Muscle layer of duodenum (tissue), 2 donors: Measurements from ENCODE around the gene SOX4.

Experiments used
- H3K27ac ChIP-seq: one replicate; pipeline ENCODE4 v1.7.0; 2013; ENCODE audit warnings: mild to moderate bottlenecking, low read length
- H3K27me3 ChIP-seq: one replicate; pipeline ENCODE4 v1.7.0; 2013; ENCODE audit warnings: low read depth, mild to moderate bottlenecking, control low read depth, low read length
- H3K36me3 ChIP-seq, 2 donors: one replicate each; pipeline ENCODE4 v1.7.0; 2013; ENCODE audit warnings: low read length in 2 of 2, control low read depth in 1 of 2, mild to moderate bottlenecking in 1 of 2; ENCODE audit not compliant: insufficient read depth in 2 of 2, control insufficient read depth in 1 of 2
- H3K4me1 ChIP-seq, 2 donors: one replicate each; pipeline ENCODE4 v1.7.0; 2013; ENCODE audit warnings: low read length in 2 of 2, mild to moderate bottlenecking in 2 of 2, control low read depth in 1 of 2, moderate library complexity in 1 of 2; ENCODE audit not compliant: insufficient read depth in 2 of 2, control insufficient read depth in 1 of 2
- H3K4me3 ChIP-seq, 2 donors: one replicate each; pipeline ENCODE4 v1.7.0; 2013; ENCODE audit warnings: low read length in 2 of 2, low read depth in 1 of 2, mild to moderate bottlenecking in 1 of 2
- H3K9me3 ChIP-seq, 2 donors: one replicate each; pipeline ENCODE4 v1.7.0; 2013; ENCODE audit warnings: low read length in 2 of 2, control low read depth in 1 of 2, mild to moderate bottlenecking in 1 of 2; ENCODE audit not compliant: control insufficient read depth in 1 of 2
- donor health status: healthy.

Gene SOX4

GRCh38 chr6:21586740-21587178, 6.8 kb upstream of the SOX4 start:
- no peaks in the 10 kb centered on the region for H3K36me3 ChIP-seq
- H3K27ac ChIP-seq = no peak overlapping the region
- peaks cover 3 to 7% of the 10 kb centered on the region in 2 donors for H3K9me3 ChIP-seq
- H3K27me3 ChIP-seq = no peaks in the 10 kb centered on the region
- H3K4me3 ChIP-seq = peak overlapping the region; percentile 90 to 99
- H3K4me1 ChIP-seq = peaks cover 0 to 12% of the 10 kb centered on the region in 2 donors

- H3K36me3 ChIP-seq = no peaks in the 10 kb centered on the region
- H3K9me3 ChIP-seq = peaks cover 0 to 4% of the 10 kb centered on the region in 2 donors
- H3K27ac ChIP-seq = peak overlapping the region; percentile 93
- H3K4me3 ChIP-seq = peak overlapping the region; percentile 90 to 99
- H3K4me1 ChIP-seq = peaks cover 0 to 12% of the 10 kb centered on the region in 2 donors
- no peaks in the 10 kb centered on the region for H3K27me3 ChIP-seq
Observed at GRCh38 chr6:21587179-21587960, 6.2 kb upstream of the SOX4 start.

- H3K4me3 ChIP-seq = peak overlapping the region; percentile 90 to 99
- peaks cover 4 to 12% of the 10 kb centered on the region in 2 donors for H3K4me1 ChIP-seq
- no peaks in the 10 kb centered on the region for H3K27me3 ChIP-seq
- peak overlapping the region; percentile 93 for H3K27ac ChIP-seq
- no peaks in the 10 kb centered on the region for H3K9me3 ChIP-seq
- H3K36me3 ChIP-seq = no peaks in the 10 kb centered on the region
Observed at GRCh38 chr6:21587961-21588480, 5.5 kb upstream of the SOX4 start.

GRCh38 chr6:21588481-21589351, 4.8 kb upstream of the SOX4 start:
- Histone ChIP-seq H3K27ac (peak overlapping the region; percentile 93), H3K4me1 (peaks cover 8 to 12% of the 10 kb centered on the region in 2 donors), H3K9me3 (no peaks in the 10 kb centered on the region), H3K27me3 (no peaks in the 10 kb centered on the region), H3K4me3 (peak overlapping the region; percentile 90 to 99), H3K36me3 (no peaks in the 10 kb centered on the region)

- Histone ChIP-seq H3K9me3 (no peaks in the 10 kb centered on the region), H3K4me1 (peaks cover 8 to 12% of the 10 kb centered on the region in 2 donors), H3K4me3 (peak overlapping the region; percentile 90 to 99), H3K27ac (peak overlapping the region; percentile 93), H3K27me3 (no peaks in the 10 kb centered on the region), H3K36me3 (no peaks in the 10 kb centered on the region)
Observed at GRCh38 chr6:21589352-21590345, 3.9 kb upstream of the SOX4 start.

- Histone ChIP-seq H3K4me3 (no peak overlapping the region), H3K4me1 (peaks cover 8 to 12% of the 10 kb centered on the region in 2 donors), H3K9me3 (no peaks in the 10 kb centered on the region)
Observed at GRCh38 chr6:21590346-21590745, 3.2 kb upstream of the SOX4 start.

GRCh38 chr6:21591446-21591845, 2.1 kb upstream of the SOX4 start:
- H3K36me3 ChIP-seq = no peaks in the 10 kb centered on the region
- no peak overlapping the region for H3K27ac ChIP-seq
- peaks cover 8 to 11% of the 10 kb centered on the region in 2 donors for H3K4me1 ChIP-seq
- H3K27me3 ChIP-seq = no peaks in the 10 kb centered on the region
- H3K4me3 ChIP-seq = no peak overlapping the region
- H3K9me3 ChIP-seq = no peaks in the 10 kb centered on the region

More at GRCh38 chr6:21590346-21590745, 3.2 kb upstream of the SOX4 start:
- H3K36me3 ChIP-seq = no peaks in the 10 kb centered on the region
- no peaks in the 10 kb centered on the region for H3K27me3 ChIP-seq
- no peak overlapping the region for H3K27ac ChIP-seq

GRCh38 chr6:21592953-21593352, 598 bp upstream of the SOX4 start:
- no peak overlapping the region for H3K27ac ChIP-seq
- H3K4me1 ChIP-seq = peaks cover 5 to 8% of the 10 kb centered on the region in 2 donors
- peak overlapping the region; percentile 77 to 80 for H3K4me3 ChIP-seq
- H3K27me3 ChIP-seq = no peaks in the 10 kb centered on the region
- H3K9me3 ChIP-seq = no peaks in the 10 kb centered on the region
- no peaks in the 10 kb centered on the region for H3K36me3 ChIP-seq

- H3K9me3 ChIP-seq = no peaks in the 10 kb centered on the region
- peak overlapping the region; percentile 89 for H3K27ac ChIP-seq
- H3K4me3 ChIP-seq = peak overlapping the region; percentile 77 to 80
- no peaks in the 10 kb centered on the region for H3K27me3 ChIP-seq
- no peaks in the 10 kb centered on the region for H3K36me3 ChIP-seq
- peaks cover 8 to 15% of the 10 kb centered on the region in 2 donors for H3K4me1 ChIP-seq
Observed at GRCh38 chr6:21593927-21594415, 420 bp downstream of the SOX4 start.
